HL-60 (cell line): Measurements from ENCODE around the gene ART1.

Experiments used
- DNase-seq, 2 experiments: peaks; one replicate each; pipeline ENCODE4 v3.0.0-alpha.2; 2010 to 2020; ENCODE audit warnings: low read depth in 1 of 2, low spot score in 1 of 2
- H3K27ac ChIP-seq: fragments of 250-450 bp; sonication (Bioruptor Pico); replicated peaks from 2 replicates; pipeline ENCODE4 v1.5.1; 2020; ENCODE audit warnings: mild to moderate bottlenecking, moderate library complexity
- H3K27me3 ChIP-seq: fragments of 250-450 bp; sonication (Bioruptor Pico); 2 replicates; pipeline ENCODE4 v1.5.1; 2021; ENCODE audit warnings: mild to moderate bottlenecking, moderate library complexity; ENCODE audit not compliant: insufficient read depth, poor library complexity, severe bottlenecking
- H3K4me3 ChIP-seq: replicated peaks from 2 replicates; pipeline ENCODE4 v1.5.1; 2011; ENCODE audit warnings: mild to moderate bottlenecking, control low read depth, low read length; ENCODE audit not compliant: insufficient read depth
- GABPA ChIP-seq: IDR thresholded peaks from 2 replicates; pipeline ENCODE4 v1.6.1; 2012; ENCODE audit warnings: low read depth
- POLR2AphosphoS5 ChIP-seq: IDR thresholded peaks from 2 replicates; pipeline ENCODE4 v1.6.1; 2012; ENCODE audit warnings: low read depth
- REST ChIP-seq: IDR thresholded peaks from 2 replicates; pipeline ENCODE4 v1.6.1; 2012; ENCODE audit warnings: low read depth; ENCODE audit not compliant: insufficient replicate concordance
- SPI1 ChIP-seq: IDR thresholded peaks from 2 replicates; pipeline ENCODE4 v1.6.1; 2012; ENCODE audit warnings: low read depth, mild to moderate bottlenecking, borderline replicate concordance
- TF ChIP-seq, protein P1 (sequence below): IDR thresholded peaks from one replicate; pipeline ENCODE4 v1.5.1; 2011; ENCODE audit warnings: low read length, control low read depth, inconsistent platforms; ENCODE audit not compliant: insufficient read depth

Gene ART1

DNA sequence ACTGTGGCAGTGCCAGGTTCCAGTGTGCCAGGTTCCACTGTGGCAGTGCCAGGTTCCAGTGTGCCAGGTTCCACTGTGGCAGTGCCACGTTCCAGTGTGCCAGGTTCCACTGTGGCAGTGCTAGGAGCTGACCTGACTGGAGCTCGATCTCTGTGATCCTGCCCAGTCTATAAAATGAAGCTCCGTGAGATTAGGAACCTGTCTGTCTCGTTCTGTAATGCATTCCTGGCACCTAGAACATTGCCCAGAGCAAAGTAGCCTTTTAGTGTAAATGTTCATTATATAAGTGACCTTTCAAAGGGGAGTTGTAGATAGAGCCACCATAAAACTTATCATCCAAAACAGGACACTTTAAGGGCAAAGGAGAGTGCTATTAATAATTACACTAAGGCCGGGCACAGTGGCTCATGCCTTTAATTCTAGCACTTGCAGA, 39.1 kb upstream of the ART1 start:
- DNase-seq, result no peak
- no peak for TF ChIP-seq GABPA
- no peak for TF ChIP-seq REST
- TF ChIP-seq SPI1, result no peak
- no peak for TF ChIP-seq POLR2AphosphoS5
- TF ChIP-seq, protein P1, sequence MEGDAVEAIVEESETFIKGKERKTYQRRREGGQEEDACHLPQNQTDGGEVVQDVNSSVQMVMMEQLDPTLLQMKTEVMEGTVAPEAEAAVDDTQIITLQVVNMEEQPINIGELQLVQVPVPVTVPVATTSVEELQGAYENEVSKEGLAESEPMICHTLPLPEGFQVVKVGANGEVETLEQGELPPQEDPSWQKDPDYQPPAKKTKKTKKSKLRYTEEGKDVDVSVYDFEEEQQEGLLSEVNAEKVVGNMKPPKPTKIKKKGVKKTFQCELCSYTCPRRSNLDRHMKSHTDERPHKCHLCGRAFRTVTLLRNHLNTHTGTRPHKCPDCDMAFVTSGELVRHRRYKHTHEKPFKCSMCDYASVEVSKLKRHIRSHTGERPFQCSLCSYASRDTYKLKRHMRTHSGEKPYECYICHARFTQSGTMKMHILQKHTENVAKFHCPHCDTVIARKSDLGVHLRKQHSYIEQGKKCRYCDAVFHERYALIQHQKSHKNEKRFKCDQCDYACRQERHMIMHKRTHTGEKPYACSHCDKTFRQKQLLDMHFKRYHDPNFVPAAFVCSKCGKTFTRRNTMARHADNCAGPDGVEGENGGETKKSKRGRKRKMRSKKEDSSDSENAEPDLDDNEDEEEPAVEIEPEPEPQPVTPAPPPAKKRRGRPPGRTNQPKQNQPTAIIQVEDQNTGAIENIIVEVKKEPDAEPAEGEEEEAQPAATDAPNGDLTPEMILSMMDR, result no peak
- H3K27me3 ChIP-seq, result no peaks in the 10 kb centered on the region
- no peak overlapping the region for H3K27ac ChIP-seq
- no peak overlapping the region for H3K4me3 ChIP-seq

DNA sequence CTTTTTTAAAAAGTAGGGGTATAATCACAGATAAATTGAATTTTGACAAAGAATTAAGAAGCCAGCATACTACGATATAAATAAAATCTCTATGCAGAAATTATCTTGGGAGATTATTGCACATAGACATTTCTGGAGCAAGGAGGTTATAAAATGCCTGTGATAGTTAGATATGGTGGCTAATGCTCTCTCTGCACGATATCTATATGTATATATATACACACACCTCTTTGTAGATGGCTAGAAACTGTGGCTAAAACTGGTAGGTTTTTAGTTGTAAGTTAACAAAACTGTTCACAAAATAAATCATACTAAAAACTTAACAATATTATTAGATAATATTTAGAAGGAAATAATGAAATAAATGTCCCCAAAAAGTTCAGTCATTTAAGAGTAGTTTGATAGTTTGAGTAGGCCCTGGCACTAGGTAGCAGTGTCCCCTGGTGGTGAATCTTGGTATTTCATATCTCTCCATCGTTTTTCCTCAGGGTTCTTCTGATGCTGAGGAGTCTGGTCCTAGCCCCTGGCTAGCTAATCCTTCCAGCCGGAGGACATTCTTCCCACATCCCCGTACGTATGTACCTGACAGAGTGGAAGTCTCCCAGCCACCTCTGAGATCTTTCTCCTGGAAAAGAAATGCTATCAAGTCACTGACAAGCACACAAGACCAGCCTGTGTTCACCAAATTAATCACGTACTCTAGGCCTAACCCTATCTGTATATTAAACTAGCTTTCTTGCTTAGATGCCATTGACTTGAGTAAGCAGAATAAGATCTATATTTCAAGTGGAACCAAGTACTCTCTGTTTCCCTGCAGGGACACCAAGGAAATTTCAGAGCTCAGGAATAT, 35.3 kb upstream of the ART1 start:
- no peak overlapping the region for H3K4me3 ChIP-seq
- peak in 1 of 2 experiments; percentile 37 for DNase-seq
- no peak for TF ChIP-seq SPI1
- TF ChIP-seq, protein P1, result peak; percentile 75
- no peak overlapping the region for H3K27ac ChIP-seq
- no peaks in the 10 kb centered on the region for H3K27me3 ChIP-seq

DNA sequence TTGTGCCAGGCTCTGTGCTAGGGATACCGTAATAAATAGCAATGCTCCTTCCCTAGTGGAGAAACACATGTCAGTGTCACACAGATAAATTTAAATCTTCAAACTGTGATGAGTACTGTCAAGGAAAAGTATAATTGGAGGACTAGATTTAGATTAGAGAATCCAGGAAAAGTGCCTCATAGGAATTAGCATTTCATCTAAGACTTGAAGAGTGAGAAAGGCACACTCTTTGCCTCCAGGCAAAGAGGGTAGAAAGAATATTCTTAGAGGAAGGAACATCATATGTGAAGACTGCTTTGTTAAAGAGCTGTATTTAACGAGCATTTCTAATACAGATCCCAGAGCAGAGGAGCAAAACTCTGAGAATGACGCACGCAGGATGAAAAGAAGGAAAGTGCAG, 34.1 kb upstream of the ART1 start:
- no peak for TF ChIP-seq REST
- no peak for TF ChIP-seq SPI1
- TF ChIP-seq GABPA, result no peak
- TF ChIP-seq, protein P1, result no peak
- no peak for TF ChIP-seq POLR2AphosphoS5
- Histone ChIP-seq H3K27ac (no peak overlapping the region), H3K4me3 (no peak overlapping the region), H3K27me3 (no peaks in the 10 kb centered on the region)
- DNase-seq, result no peak
